HepG2 (cell line): ENCODE measurements around the gene CTDSP2. TPM values are rescaled to one million over a fixed set of nuclear protein-coding genes. Genes with fewer than 3 reads are reported as not detected.

ENCODE experiments used
- BHLHE40 ChIP-seq: IDR thresholded peaks from 2 replicates; pipeline ENCODE4 v1.6.1; 2011; ENCODE audit warnings: low read length, improper control_type of control experiment
- BRD4 ChIP-seq: sonication (generic); formaldehyde crosslinking; IDR thresholded peaks from 2 replicates; pipeline ENCODE4 v1.4.0; 2020; ENCODE audit warnings: missing genetic modification reagents
- ERF ChIP-seq: IDR thresholded peaks from 2 replicates; pipeline ENCODE4 v1.6.1; 2018; ENCODE audit warnings: missing biosample characterization, missing genetic modification reagents
- GATAD2A ChIP-seq: IDR thresholded peaks from 2 replicates; pipeline ENCODE4 v1.6.1; 2016
- HDAC6 ChIP-seq: fragments of 200-600 bp; sonication (generic); IDR thresholded peaks from 2 replicates; pipeline ENCODE4 v1.7.0; 2017; ENCODE audit warnings: mild to moderate bottlenecking, antibody characterized with exemption, low read length, low read depth
- HNF1B ChIP-seq: sonication (generic); formaldehyde crosslinking; IDR thresholded peaks from 2 replicates; pipeline ENCODE4 v1.5.1; 2020; ENCODE audit warnings: mild to moderate bottlenecking, moderate library complexity, missing genetic modification reagents
- IRF2 ChIP-seq: IDR thresholded peaks from 2 replicates; pipeline ENCODE4 v1.6.1; 2018; ENCODE audit warnings: missing genetic modification reagents, missing compliant biosample characterization
- KDM1A ChIP-seq: IDR thresholded peaks from 2 replicates; pipeline ENCODE4 v1.6.1; 2016; ENCODE audit warnings: missing compliant biosample characterization
- MAFK ChIP-seq, 2 experiments: IDR thresholded peaks in 1 of 2; conservative IDR thresholded peaks in 1 of 2; 2 replicates each; pipeline ENCODE4 v1.6.1; 2011; ENCODE audit warnings: improper control_type of control experiment in 2 of 2, low read length in 2 of 2
- MIER3 ChIP-seq: IDR thresholded peaks from 2 replicates; pipeline ENCODE4 v1.6.1; 2016; ENCODE audit warnings: missing compliant biosample characterization, borderline replicate concordance
- MTF1 ChIP-seq: sonication (generic); formaldehyde crosslinking; IDR thresholded peaks from 2 replicates; pipeline ENCODE4 v1.5.0; 2020; ENCODE audit warnings: missing genetic modification reagents
- SNAPC4 ChIP-seq: sonication (generic); formaldehyde crosslinking; IDR thresholded peaks from 2 replicates; pipeline ENCODE4 v1.4.0; 2020; ENCODE audit warnings: mild to moderate bottlenecking, missing genetic modification reagents
- SNAPC5 ChIP-seq: sonication (generic); formaldehyde crosslinking; IDR thresholded peaks from 2 replicates; pipeline ENCODE4 v1.8.1; 2023; ENCODE audit warnings: mild to moderate bottlenecking, missing genetic modification reagents, borderline replicate concordance
- THAP9 ChIP-seq: sonication (generic); formaldehyde crosslinking; IDR thresholded peaks from 2 replicates; pipeline ENCODE4; 2020; ENCODE audit warnings: missing genetic modification reagents, mild to moderate bottlenecking, borderline replicate concordance
- TSC22D2 ChIP-seq: sonication (generic); formaldehyde crosslinking; IDR thresholded peaks from 2 replicates; pipeline ENCODE4 v1.5.1; 2020; ENCODE audit warnings: missing genetic modification reagents, mild to moderate bottlenecking, borderline replicate concordance
- ZBTB1 ChIP-seq: sonication (generic); formaldehyde crosslinking; IDR thresholded peaks from 2 replicates; pipeline ENCODE4 v1.4.0; 2020; ENCODE audit warnings: missing genetic modification reagents, borderline replicate concordance
- ZBTB38 ChIP-seq: sonication (generic); formaldehyde crosslinking; IDR thresholded peaks from 2 replicates; pipeline ENCODE4 v1.5.1; 2020; ENCODE audit warnings: mild to moderate bottlenecking, missing genetic modification reagents
- ZNF234 ChIP-seq: sonication (generic); formaldehyde crosslinking; conservative IDR thresholded peaks from 2 replicates; pipeline ENCODE4 v1.5.1; 2020; ENCODE audit warnings: mild to moderate bottlenecking, missing genetic modification reagents
- ZNF713 ChIP-seq: sonication (generic); formaldehyde crosslinking; IDR thresholded peaks from 2 replicates; pipeline ENCODE4 v1.4.0; 2020; ENCODE audit warnings: mild to moderate bottlenecking, missing genetic modification reagents
- ZSCAN12 ChIP-seq: sonication (generic); formaldehyde crosslinking; IDR thresholded peaks from 2 replicates; pipeline ENCODE4 v1.9.0; 2021; ENCODE audit warnings: mild to moderate bottlenecking, missing genetic modification reagents
- ZSCAN25 ChIP-seq: sonication (generic); formaldehyde crosslinking; IDR thresholded peaks from 2 replicates; pipeline ENCODE4 v1.8.0; 2022; ENCODE audit warnings: mild to moderate bottlenecking, missing genetic modification reagents
- polyA plus RNA-seq, 8 experiments: library from polyadenylated mRNA; depleted of rRNA in 3 of 8; stranded (reverse) in 7 of 8; unstranded in 1 of 8; fragments of >200 nt; fragmentation: Illumina TruSeq in 4 of 8; extraction: Trizol in 4 of 8; gene quantifications; 2 replicates each; pipeline versions ENCODE4 v1.2.1 to v1.2.3, GENCODE V29; 2011 to 2016; ENCODE audit warnings: low read depth in 4 of 8, missing spikeins in 1 of 8, mixed read lengths in 1 of 8; ENCODE audit not compliant: insufficient read depth in 1 of 8
- total RNA-seq, 5 experiments: library from RNA; depleted of rRNA; stranded (reverse); fragments of >200 nt; fragmentation: Illumina TruSeq; extraction: Trizol; gene quantifications; 2 replicates each; pipeline ENCODE4 v1.2.3, GENCODE V29; 2016; ENCODE audit warnings: low read depth in 1 of 5

The CTDSP2 gene
- total and polyA plus RNA-seq, 2 of the 13 experiments (the other 11 are each of a cell fraction or from before 2014, with no cell fraction given), result 38.1 to 82.5 TPM

- TF ChIP-seq BHLHE40, result peak; percentile 49; the same call in 1 of the 2 replicates
- no peak for TF ChIP-seq ZSCAN25 (CRISPR knock-in tag)
- no peak for TF ChIP-seq ZBTB1
- peak; percentile 51; the same call in 1 of the 2 replicates for TF ChIP-seq ZNF713
- TF ChIP-seq KDM1A, result no peak
- peak; percentile 38; the same call in 1 of the 2 replicates for TF ChIP-seq TSC22D2
- TF ChIP-seq THAP9, result peak; percentile 86
- peak; percentile 86; the same call in 1 of the 2 replicates for TF ChIP-seq MTF1 (CRISPR knock-in tag)
- TF ChIP-seq ERF (CRISPR knock-in tag), result peak; percentile 95
- TF ChIP-seq MIER3 (CRISPR knock-in tag), result peak; percentile 87; the same call in 1 of the 2 replicates
- TF ChIP-seq SNAPC4 (CRISPR knock-in tag), result peak; percentile 89; the same call in 1 of the 2 replicates
- TF ChIP-seq HDAC6, result no peak
- TF ChIP-seq BRD4 (CRISPR knock-in tag), result peak; percentile 82
- no peak for TF ChIP-seq MAFK (conservative IDR thresholded peaks at IDR 0.05 in 1 of 2, IDR thresholded peaks at IDR 0.05 in 1 of 2; ENCODE audit: low read length in 2 of 2)
- TF ChIP-seq ZSCAN12, result no peak
- no peak for TF ChIP-seq SNAPC5 (CRISPR knock-in tag)
- peak; percentile 87 for TF ChIP-seq ZBTB38
- TF ChIP-seq IRF2 (CRISPR knock-in tag), result peak; percentile 94
- TF ChIP-seq HNF1B (CRISPR knock-in tag), result peak; percentile 65
- 0 out of 2 replicates have a peak, but pooled peaks have one; percentile 48 for TF ChIP-seq ZNF234 (CRISPR knock-in tag)
- TF ChIP-seq GATAD2A (CRISPR knock-in tag), result peak; percentile 87
Measured at GRCh38 chr12:57782608-57783465, 63.7 kb downstream of the CTDSP2 start, which contains the start of gene TSFM (continued).
